HEK293 (cell line): ENCODE measurements around the gene SAMD4B.

Experiments
- GLIS1 ChIP-seq: fragments of 450-650 bp; formaldehyde crosslinking; IDR thresholded peaks from 2 replicates; pipeline ENCODE4 v1.5.1; 2016; ENCODE audit warnings: missing biosample characterization, missing genetic modification characterization
- GLIS2 ChIP-seq: fragments of 450-650 bp; formaldehyde crosslinking; IDR thresholded peaks from 2 replicates; pipeline ENCODE4 v1.5.1; 2016; ENCODE audit warnings: missing biosample characterization, missing genetic modification characterization
- HOXD13 ChIP-seq: sonication (generic); formaldehyde crosslinking; IDR thresholded peaks from 2 replicates; pipeline ENCODE4 v1.8.0; 2022; ENCODE audit warnings: missing genetic modification reagents, borderline replicate concordance
- KLF16 ChIP-seq: fragments of 450-650 bp; formaldehyde crosslinking; IDR thresholded peaks from 2 replicates; pipeline ENCODE4 v1.5.1; 2017; ENCODE audit warnings: missing biosample characterization, missing genetic modification characterization
- KLF7 ChIP-seq: fragments of 450-650 bp; formaldehyde crosslinking; IDR thresholded peaks from 2 replicates; pipeline ENCODE4 v1.5.1; 2016; ENCODE audit warnings: missing biosample characterization, missing genetic modification characterization, borderline replicate concordance
- MZF1 ChIP-seq: fragments of 450-650 bp; formaldehyde crosslinking; IDR thresholded peaks from 2 replicates; pipeline ENCODE4 v1.5.1; 2017; ENCODE audit warnings: missing biosample characterization, missing genetic modification characterization, borderline replicate concordance
- PBX3 ChIP-seq: sonication (generic); formaldehyde crosslinking; IDR thresholded peaks from 2 replicates; pipeline ENCODE4 v1.8.1; 2022; ENCODE audit warnings: mild to moderate bottlenecking, moderate library complexity, missing genetic modification reagents
- ZBTB11 ChIP-seq: fragments of 450-650 bp; formaldehyde crosslinking; conservative IDR thresholded peaks from 2 replicates; pipeline ENCODE4 v1.5.1; 2016; ENCODE audit warnings: low read depth, missing biosample characterization, missing genetic modification characterization
- ZBTB48 ChIP-seq: fragments of 450-650 bp; formaldehyde crosslinking; IDR thresholded peaks from 2 replicates; pipeline ENCODE4 v1.5.1; 2016; ENCODE audit warnings: missing biosample characterization, missing genetic modification characterization
- ZIC2 ChIP-seq: fragments of 450-650 bp; formaldehyde crosslinking; IDR thresholded peaks from 2 replicates; pipeline ENCODE4 v1.5.1; 2016; ENCODE audit warnings: missing biosample characterization, missing genetic modification characterization
- ZNF112 ChIP-seq: fragments of 450-650 bp; formaldehyde crosslinking; IDR thresholded peaks from 2 replicates; pipeline ENCODE4 v1.5.0; 2017; ENCODE audit warnings: missing biosample characterization, missing genetic modification characterization
- ZNF157 ChIP-seq: fragments of 450-650 bp; formaldehyde crosslinking; IDR thresholded peaks from 2 replicates; pipeline ENCODE4 v1.5.1; 2016; ENCODE audit warnings: missing biosample characterization, missing genetic modification characterization
- ZNF16 ChIP-seq: fragments of 450-650 bp; formaldehyde crosslinking; IDR thresholded peaks from 2 replicates; pipeline ENCODE4 v1.5.1; 2016; ENCODE audit warnings: low read depth, missing biosample characterization, missing genetic modification characterization
- ZNF175 ChIP-seq: fragments of 450-650 bp; formaldehyde crosslinking; IDR thresholded peaks from 2 replicates; pipeline ENCODE4 v1.5.1; 2016; ENCODE audit warnings: missing biosample characterization, missing genetic modification characterization
- ZNF2 ChIP-seq: fragments of 450-650 bp; formaldehyde crosslinking; IDR thresholded peaks from 2 replicates; pipeline ENCODE4 v1.5.1; 2016; ENCODE audit warnings: missing biosample characterization, missing genetic modification characterization
- ZNF248 ChIP-seq: fragments of 450-650 bp; formaldehyde crosslinking; IDR thresholded peaks from 2 replicates; pipeline ENCODE4 v1.5.1; 2017; ENCODE audit warnings: missing biosample characterization, missing genetic modification characterization
- ZNF423 ChIP-seq: fragments of 450-650 bp; formaldehyde crosslinking; IDR thresholded peaks from 2 replicates; pipeline ENCODE4 v1.5.1; 2016; ENCODE audit warnings: missing biosample characterization, missing genetic modification characterization
- ZNF521 ChIP-seq: fragments of 450-650 bp; formaldehyde crosslinking; IDR thresholded peaks from 2 replicates; pipeline ENCODE4 v1.5.1; 2017; ENCODE audit warnings: missing biosample characterization, mild to moderate bottlenecking, missing genetic modification characterization
- ZNF548 ChIP-seq: fragments of 450-650 bp; formaldehyde crosslinking; IDR thresholded peaks from 2 replicates; pipeline ENCODE4 v1.5.1; 2016; ENCODE audit warnings: missing biosample characterization, missing genetic modification characterization
- ZNF571 ChIP-seq: fragments of 450-650 bp; formaldehyde crosslinking; IDR thresholded peaks from 2 replicates; pipeline ENCODE4 v1.5.0; 2017; ENCODE audit warnings: missing biosample characterization, missing genetic modification characterization
- ZNF596 ChIP-seq: fragments of 450-650 bp; IDR thresholded peaks from 2 replicates; pipeline ENCODE4 v1.5.0; 2018; ENCODE audit warnings: missing biosample characterization, mild to moderate bottlenecking, missing genetic modification characterization, moderate library complexity
- ZNF664 ChIP-seq: fragments of 450-650 bp; formaldehyde crosslinking; IDR thresholded peaks from 2 replicates; pipeline ENCODE4 v1.5.1; 2016; ENCODE audit warnings: missing biosample characterization, missing genetic modification characterization
- ZNF843 ChIP-seq: fragments of 450-650 bp; formaldehyde crosslinking; IDR thresholded peaks from 2 replicates; pipeline ENCODE4 v1.5.1; 2016; ENCODE audit warnings: missing biosample characterization, missing genetic modification characterization
- ZSCAN16 ChIP-seq: fragments of 450-650 bp; formaldehyde crosslinking; IDR thresholded peaks from 2 replicates; pipeline ENCODE4 v1.5.1; 2016; ENCODE audit warnings: missing biosample characterization, missing genetic modification characterization
- TF ChIP-seq, protein P1 (sequence below): fragments of 450-650 bp; formaldehyde crosslinking; IDR thresholded peaks from 2 replicates; pipeline ENCODE4 v1.5.1; 2016; ENCODE audit warnings: missing biosample characterization, missing genetic modification characterization
- TF ChIP-seq, protein P2 (sequence below): fragments of 450-650 bp; formaldehyde crosslinking; IDR thresholded peaks from 2 replicates; pipeline ENCODE4 v1.5.1; 2016; ENCODE audit warnings: missing biosample characterization, missing genetic modification characterization
- TF ChIP-seq, protein P3 (sequence below): fragments of 450-650 bp; formaldehyde crosslinking; IDR thresholded peaks from 2 replicates; pipeline ENCODE4 v1.5.1; 2017; ENCODE audit warnings: missing biosample characterization, mild to moderate bottlenecking, missing genetic modification characterization, moderate library complexity
- TF ChIP-seq, protein P4 (sequence below): fragments of 450-650 bp; formaldehyde crosslinking; IDR thresholded peaks from 2 replicates; pipeline ENCODE4 v1.5.1; 2016; ENCODE audit warnings: missing biosample characterization, missing genetic modification characterization

Gene SAMD4B

GRCh38 chr19:39408392-39409207, 66.4 kb downstream of the SAMD4B start (continued):
- TF ChIP-seq, protein P1, sequence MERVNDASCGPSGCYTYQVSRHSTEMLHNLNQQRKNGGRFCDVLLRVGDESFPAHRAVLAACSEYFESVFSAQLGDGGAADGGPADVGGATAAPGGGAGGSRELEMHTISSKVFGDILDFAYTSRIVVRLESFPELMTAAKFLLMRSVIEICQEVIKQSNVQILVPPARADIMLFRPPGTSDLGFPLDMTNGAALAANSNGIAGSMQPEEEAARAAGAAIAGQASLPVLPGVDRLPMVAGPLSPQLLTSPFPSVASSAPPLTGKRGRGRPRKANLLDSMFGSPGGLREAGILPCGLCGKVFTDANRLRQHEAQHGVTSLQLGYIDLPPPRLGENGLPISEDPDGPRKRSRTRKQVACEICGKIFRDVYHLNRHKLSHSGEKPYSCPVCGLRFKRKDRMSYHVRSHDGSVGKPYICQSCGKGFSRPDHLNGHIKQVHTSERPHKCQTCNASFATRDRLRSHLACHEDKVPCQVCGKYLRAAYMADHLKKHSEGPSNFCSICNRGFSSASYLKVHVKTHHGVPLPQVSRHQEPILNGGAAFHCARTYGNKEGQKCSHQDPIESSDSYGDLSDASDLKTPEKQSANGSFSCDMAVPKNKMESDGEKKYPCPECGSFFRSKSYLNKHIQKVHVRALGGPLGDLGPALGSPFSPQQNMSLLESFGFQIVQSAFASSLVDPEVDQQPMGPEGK: no peak; the same call in none of the 2 replicates
- TF ChIP-seq HOXD13 (CRISPR knock-in tag) (no peak), ZSCAN16 (tag by site-specific recombination) (no peak), ZIC2 (peak; percentile 61), ZNF596 (tag by site-specific recombination) (peak; percentile 38; the same call in 1 of the 2 replicates), ZNF175 (tag by site-specific recombination) (no peak), ZBTB11 (tag by site-specific recombination) (no peak), ZNF664 (tag by site-specific recombination) (no peak), ZBTB48 (no peak), KLF7 (tag by site-specific recombination) (peak; percentile 21; the same call in 1 of the 2 replicates), KLF16 (tag by site-specific recombination) (no peak), ZNF2 (tag by site-specific recombination) (no peak), ZNF521 (tag by site-specific recombination) (no peak), GLIS2 (tag by site-specific recombination) (peak; percentile 88), PBX3 (CRISPR knock-in tag) (no peak), ZNF112 (tag by site-specific recombination) (no peak), ZNF16 (tag by site-specific recombination) (no peak), MZF1 (peak; percentile 79), ZNF157 (tag by site-specific recombination) (no peak), GLIS1 (peak; percentile 53), ZNF843 (tag by site-specific recombination) (no peak), ZNF548 (tag by site-specific recombination) (no peak), ZNF423 (tag by site-specific recombination) (no peak), ZNF571 (no peak), ZNF248 (no peak)
- TF ChIP-seq, protein P2, sequence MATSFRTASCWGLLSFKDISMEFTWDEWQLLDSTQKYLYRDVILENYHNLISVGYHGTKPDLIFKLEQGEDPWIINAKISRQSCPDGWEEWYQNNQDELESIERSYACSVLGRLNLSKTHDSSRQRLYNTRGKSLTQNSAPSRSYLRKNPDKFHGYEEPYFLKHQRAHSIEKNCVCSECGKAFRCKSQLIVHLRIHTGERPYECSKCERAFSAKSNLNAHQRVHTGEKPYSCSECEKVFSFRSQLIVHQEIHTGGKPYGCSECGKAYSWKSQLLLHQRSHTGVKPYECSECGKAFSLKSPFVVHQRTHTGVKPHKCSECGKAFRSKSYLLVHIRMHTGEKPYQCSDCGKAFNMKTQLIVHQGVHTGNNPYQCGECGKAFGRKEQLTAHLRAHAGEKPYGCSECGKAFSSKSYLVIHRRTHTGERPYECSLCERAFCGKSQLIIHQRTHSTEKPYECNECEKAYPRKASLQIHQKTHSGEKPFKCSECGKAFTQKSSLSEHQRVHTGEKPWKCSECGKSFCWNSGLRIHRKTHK: no peak
- TF ChIP-seq, protein P3, sequence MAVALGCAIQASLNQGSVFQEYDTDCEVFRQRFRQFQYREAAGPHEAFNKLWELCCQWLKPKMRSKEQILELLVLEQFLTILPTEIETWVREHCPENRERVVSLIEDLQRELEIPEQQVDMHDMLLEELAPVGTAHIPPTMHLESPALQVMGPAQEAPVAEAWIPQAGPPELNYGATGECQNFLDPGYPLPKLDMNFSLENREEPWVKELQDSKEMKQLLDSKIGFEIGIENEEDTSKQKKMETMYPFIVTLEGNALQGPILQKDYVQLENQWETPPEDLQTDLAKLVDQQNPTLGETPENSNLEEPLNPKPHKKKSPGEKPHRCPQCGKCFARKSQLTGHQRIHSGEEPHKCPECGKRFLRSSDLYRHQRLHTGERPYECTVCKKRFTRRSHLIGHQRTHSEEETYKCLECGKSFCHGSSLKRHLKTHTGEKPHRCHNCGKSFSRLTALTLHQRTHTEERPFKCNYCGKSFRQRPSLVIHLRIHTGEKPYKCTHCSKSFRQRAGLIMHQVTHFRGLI (tag by site-specific recombination): no peak
- TF ChIP-seq, protein P4, sequence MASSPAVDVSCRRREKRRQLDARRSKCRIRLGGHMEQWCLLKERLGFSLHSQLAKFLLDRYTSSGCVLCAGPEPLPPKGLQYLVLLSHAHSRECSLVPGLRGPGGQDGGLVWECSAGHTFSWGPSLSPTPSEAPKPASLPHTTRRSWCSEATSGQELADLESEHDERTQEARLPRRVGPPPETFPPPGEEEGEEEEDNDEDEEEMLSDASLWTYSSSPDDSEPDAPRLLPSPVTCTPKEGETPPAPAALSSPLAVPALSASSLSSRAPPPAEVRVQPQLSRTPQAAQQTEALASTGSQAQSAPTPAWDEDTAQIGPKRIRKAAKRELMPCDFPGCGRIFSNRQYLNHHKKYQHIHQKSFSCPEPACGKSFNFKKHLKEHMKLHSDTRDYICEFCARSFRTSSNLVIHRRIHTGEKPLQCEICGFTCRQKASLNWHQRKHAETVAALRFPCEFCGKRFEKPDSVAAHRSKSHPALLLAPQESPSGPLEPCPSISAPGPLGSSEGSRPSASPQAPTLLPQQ (tag by site-specific recombination): no peak
